K562 (cell line): ENCODE results near the gene PHKA2. TPM values are rescaled to one million over a fixed set of nuclear protein-coding genes. Genes with fewer than 3 reads are reported as not detected.

ENCODE experiments used
- AFF1 ChIP-seq, 2 experiments: fragments of 450-650 bp; IDR thresholded peaks; 2 replicates each; pipeline ENCODE4 v1.6.1; 2018; ENCODE audit warnings: mild to moderate bottlenecking in 2 of 2, low read depth in 1 of 2; ENCODE audit not compliant: partially characterized antibody in 2 of 2
- CUX1 ChIP-seq: fragments of 200-800 bp; sonication (Bioruptor generic); IDR thresholded peaks from 2 replicates; pipeline ENCODE4 v1.6.1; 2016; ENCODE audit warnings: missing genetic modification characterization, missing compliant biosample characterization
- GABPB1 ChIP-seq: sonication (generic); formaldehyde crosslinking; IDR thresholded peaks from 2 replicates; pipeline ENCODE4 v1.8.0; 2022; ENCODE audit warnings: mild to moderate bottlenecking, missing genetic modification reagents
- SETDB1 ChIP-seq: IDR thresholded peaks from one replicate; pipeline ENCODE4 v1.6.1; 2012; ENCODE audit warnings: low read length, control low read depth, inconsistent platforms
- YY1 ChIP-seq, 3 experiments: IDR thresholded peaks; 2 replicates each; pipeline ENCODE4 v1.6.1; 2011; ENCODE audit warnings: low read length in 2 of 3, mild to moderate bottlenecking in 2 of 3, moderate library complexity in 2 of 3, borderline replicate concordance in 1 of 3, control low read depth in 1 of 3, low read depth in 1 of 3; ENCODE audit not compliant: insufficient read depth in 3 of 3, insufficient replicate concordance in 2 of 3, control insufficient read depth in 1 of 3, insufficient read length in 1 of 3; ENCODE audit errors: extremely low read depth in 1 of 3
- ZBTB40 ChIP-seq, 2 experiments: fragments of 450-650 bp in 1 of 2; sonication (generic) in 1 of 2; formaldehyde crosslinking in 1 of 2; IDR thresholded peaks; 2 replicates each; pipeline versions ENCODE4 v1.7.1 to v1.9.0; 2016 to 2022; ENCODE audit warnings: inconsistent platforms in 1 of 2, mild to moderate bottlenecking in 1 of 2, missing genetic modification reagents in 1 of 2
- ZNF586 ChIP-seq: fragments of 450-650 bp; formaldehyde crosslinking; conservative IDR thresholded peaks from 2 replicates; pipeline ENCODE4 v1.4.0; 2020; ENCODE audit warnings: mild to moderate bottlenecking, moderate library complexity
- ZNF830 ChIP-seq: fragments of 250-450 bp; sonication (Bioruptor Pico); IDR thresholded peaks from 2 replicates; pipeline ENCODE4 v1.5.0; 2021; ENCODE audit warnings: mild to moderate bottlenecking
- polyA plus RNA-seq, 8 experiments: library from polyadenylated mRNA; depleted of rRNA in 4 of 8; stranded (reverse) in 5 of 8; unstranded in 3 of 8; fragments of >200 nt; fragmentation: Nextera tagmentation in 2 of 8; fragmentation: Illumina TruSeq in 1 of 8; extraction: Ambion mirVana in 2 of 8; extraction: Trizol in 1 of 8; gene quantifications; 2 replicates each; pipeline versions ENCODE4 v1.2.1 to v1.2.3, GENCODE V29; 2011 to 2014; ENCODE audit warnings: inconsistent platforms in 1 of 8, missing spikeins in 1 of 8
- total RNA-seq, 7 experiments: library from RNA; depleted of rRNA in 6 of 7; stranded (reverse); fragments of >200 nt in 6 of 7; fragmentation: Illumina TruSeq in 2 of 7; extraction: Trizol in 2 of 7; gene quantifications; 2 replicates each; pipeline versions ENCODE4 v1.2.1 to v1.2.3, GENCODE V29; 2011 to 2021; ENCODE audit warnings: low replicate concordance in 1 of 7

Gene PHKA2
- total and polyA plus RNA-seq, 9 of the 15 experiments (the other 6 are each of a cell fraction or from before 2014, with no cell fraction given), result 2.8 to 33.1 (median 20.3) TPM

- TF ChIP-seq AFF1 (IDR thresholded peaks at IDR 0.05; ENCODE audit: low read depth in 1 of 2, partially characterized antibody in 2 of 2) (no peak), YY1 (IDR thresholded peaks at IDR 0.05; ENCODE audit: borderline replicate concordance in 1 of 3, control insufficient read depth in 1 of 3, extremely low read depth in 1 of 3, insufficient read depth in 3 of 3, insufficient read length in 1 of 3, insufficient replicate concordance in 2 of 3, low read depth in 1 of 3, low read length in 2 of 3) (no peak), ZBTB40 (IDR thresholded peaks at IDR 0.05) (no peak), ZBTB40 (CRISPR knock-in tag; IDR thresholded peaks at IDR 0.05) (no peak), ZNF586 (CRISPR knock-in tag) (no peak), CUX1 (CRISPR knock-in tag) (no peak), SETDB1 (no peak), ZNF830 (no peak), GABPB1 (CRISPR knock-in tag) (no peak)
These were observed 23.1 kb upstream of the PHKA2 start (continued) for GRCh38 chrX:19007011-19007410.
